Measurements from ENCODE around the gene TAS1R2.

The TAS1R2 gene

DNA sequence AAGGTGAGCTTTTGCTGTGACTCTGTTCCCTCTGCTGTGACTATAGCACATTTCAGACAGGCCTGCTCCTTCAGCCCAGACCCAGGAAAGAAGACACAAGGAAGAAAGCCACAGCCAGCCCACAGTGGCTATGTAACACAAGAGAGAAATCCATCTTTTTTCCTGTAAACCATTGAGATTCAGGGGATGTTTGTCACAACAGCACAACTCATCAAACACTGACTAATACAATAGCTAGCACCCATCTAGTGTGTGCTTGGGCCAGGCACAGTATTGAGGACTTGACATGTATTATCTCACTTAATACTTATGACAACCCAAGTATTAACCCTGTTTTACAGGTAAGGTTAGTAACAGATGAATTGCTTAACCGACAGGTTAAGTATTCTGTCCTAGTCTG is 29.8 kb downstream of the TAS1R2 start:
- no peaks in the 10 kb centered on the region for H3K9me3 ChIP-seq (ENCODE audit: control insufficient read depth, low read length)
- H3K36me3 ChIP-seq (ENCODE audit: control insufficient read depth, insufficient read depth, low read length): no peaks in the 10 kb centered on the region
- no peaks in the 10 kb centered on the region for H3K4me1 ChIP-seq (ENCODE audit: control insufficient read depth, insufficient read depth, low read length)
- H3K9ac ChIP-seq (ENCODE audit: low read length): no peak overlapping the region
- H3K27me3 ChIP-seq (ENCODE audit: control insufficient read depth, insufficient read depth, low read length): peaks cover 5% of the 10 kb centered on the region
- H3K4me3 ChIP-seq (ENCODE audit: low read length): no peak overlapping the region

DNA sequence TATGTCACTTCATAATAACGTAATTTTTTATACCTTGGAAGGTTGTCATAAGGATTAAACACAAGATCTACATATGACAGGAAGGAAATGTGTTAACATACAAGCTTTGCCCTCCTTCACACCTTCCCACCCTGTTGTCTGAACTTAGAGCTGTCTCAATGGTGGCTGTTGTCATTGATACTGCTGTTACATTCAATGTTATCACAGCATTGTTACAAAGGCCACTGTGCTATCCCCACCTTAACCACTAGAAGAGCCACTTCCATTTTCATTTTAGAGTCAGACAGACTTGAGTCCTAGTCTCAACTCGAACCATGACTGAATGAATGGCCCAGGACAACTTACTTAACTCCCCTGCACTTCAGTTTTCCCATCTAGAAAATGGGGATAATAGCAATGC is 31.2 kb downstream of the TAS1R2 start:
- no peaks in the 10 kb centered on the region for H3K4me1 ChIP-seq (ENCODE audit: control insufficient read depth, insufficient read depth, low read length)
- H3K36me3 ChIP-seq (ENCODE audit: control insufficient read depth, insufficient read depth, low read length): no peaks in the 10 kb centered on the region
- no peaks in the 10 kb centered on the region for H3K9me3 ChIP-seq (ENCODE audit: control insufficient read depth, low read length)
- H3K27me3 ChIP-seq (ENCODE audit: control insufficient read depth, insufficient read depth, low read length): no peaks in the 10 kb centered on the region
- H3K4me3 ChIP-seq (ENCODE audit: low read length): no peak overlapping the region
- no peak overlapping the region for H3K9ac ChIP-seq (ENCODE audit: low read length)

DNA sequence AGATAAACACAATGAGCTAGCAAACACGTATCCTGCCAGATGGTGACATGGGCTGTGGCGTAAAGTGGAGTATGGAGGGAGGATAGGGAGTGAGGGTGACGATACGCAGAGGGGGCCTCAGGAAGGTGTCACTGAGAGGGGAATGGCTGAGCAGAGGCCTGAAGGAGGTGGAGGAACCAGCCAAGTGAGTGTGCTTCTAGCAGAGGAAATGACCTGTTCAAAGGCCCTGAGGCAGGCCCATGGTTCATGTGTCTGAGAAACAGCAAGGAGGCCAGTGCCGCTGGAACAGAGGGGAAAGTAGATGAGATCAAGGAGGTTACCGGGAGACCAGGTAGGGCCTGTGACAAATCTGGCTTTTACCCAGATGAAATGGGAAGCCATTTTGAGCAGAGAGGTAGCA is 36.0 kb downstream of the TAS1R2 start:
- H3K4me3 ChIP-seq (ENCODE audit: low read length): no peak overlapping the region
- H3K36me3 ChIP-seq (ENCODE audit: control insufficient read depth, insufficient read depth, low read length): no peaks in the 10 kb centered on the region
- no peaks in the 10 kb centered on the region for H3K9me3 ChIP-seq (ENCODE audit: control insufficient read depth, low read length)
- no peak overlapping the region for H3K9ac ChIP-seq (ENCODE audit: low read length)
- peaks cover 21% of the 10 kb centered on the region for H3K27me3 ChIP-seq (ENCODE audit: control insufficient read depth, insufficient read depth, low read length)
- H3K4me1 ChIP-seq (ENCODE audit: control insufficient read depth, insufficient read depth, low read length): no peaks in the 10 kb centered on the region

DNA sequence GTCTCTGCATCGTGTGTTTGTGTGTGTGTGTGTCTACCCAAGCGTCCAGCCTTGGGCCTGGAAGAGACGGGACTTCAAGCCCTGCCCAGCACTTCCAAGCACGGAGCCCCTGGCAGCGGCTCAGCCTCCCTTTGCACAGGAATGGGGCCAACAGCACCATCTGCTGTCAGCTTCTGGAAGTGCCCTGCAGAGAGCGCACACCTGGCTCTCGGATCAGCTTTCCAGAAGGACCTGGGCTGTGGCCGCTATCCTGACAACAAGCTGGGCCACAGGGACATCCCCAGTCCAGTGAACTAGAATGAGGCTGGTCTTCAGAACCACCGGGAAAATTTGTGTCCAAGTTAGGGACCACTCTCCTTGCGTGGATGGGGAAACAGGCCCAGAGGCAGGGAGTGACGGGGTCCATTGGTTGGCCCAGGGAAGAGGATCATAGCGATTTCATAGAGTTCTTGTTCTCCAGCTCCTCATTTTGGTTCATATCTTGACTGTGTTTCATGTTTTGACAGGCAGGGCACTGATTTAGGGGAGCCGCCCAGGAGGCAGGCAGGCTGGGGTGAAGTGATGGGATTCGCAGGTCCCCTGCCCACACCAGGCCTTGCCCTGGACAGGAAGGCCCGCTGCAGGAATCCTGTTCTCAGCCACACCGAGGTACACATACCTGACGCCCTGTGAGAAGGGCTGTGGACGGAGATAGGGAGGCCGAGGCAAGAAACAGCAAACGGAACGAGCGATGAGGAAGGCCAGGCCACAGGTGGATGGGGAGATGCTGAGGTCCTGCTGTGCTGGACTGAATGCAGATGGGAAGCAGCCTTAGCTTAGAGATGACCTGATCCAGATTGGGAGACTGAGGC is 38.4 kb downstream of the TAS1R2 start:
- no peaks in the 10 kb centered on the region for H3K9me3 ChIP-seq (ENCODE audit: control insufficient read depth, low read length)
- H3K4me3 ChIP-seq (ENCODE audit: low read length): no peak overlapping the region
- H3K36me3 ChIP-seq (ENCODE audit: control insufficient read depth, insufficient read depth, low read length): no peaks in the 10 kb centered on the region
- no peak overlapping the region for H3K9ac ChIP-seq (ENCODE audit: low read length)
- no peaks in the 10 kb centered on the region for H3K4me1 ChIP-seq (ENCODE audit: control insufficient read depth, insufficient read depth, low read length)
- peaks cover 24% of the 10 kb centered on the region for H3K27me3 ChIP-seq (ENCODE audit: control insufficient read depth, insufficient read depth, low read length)

DNA sequence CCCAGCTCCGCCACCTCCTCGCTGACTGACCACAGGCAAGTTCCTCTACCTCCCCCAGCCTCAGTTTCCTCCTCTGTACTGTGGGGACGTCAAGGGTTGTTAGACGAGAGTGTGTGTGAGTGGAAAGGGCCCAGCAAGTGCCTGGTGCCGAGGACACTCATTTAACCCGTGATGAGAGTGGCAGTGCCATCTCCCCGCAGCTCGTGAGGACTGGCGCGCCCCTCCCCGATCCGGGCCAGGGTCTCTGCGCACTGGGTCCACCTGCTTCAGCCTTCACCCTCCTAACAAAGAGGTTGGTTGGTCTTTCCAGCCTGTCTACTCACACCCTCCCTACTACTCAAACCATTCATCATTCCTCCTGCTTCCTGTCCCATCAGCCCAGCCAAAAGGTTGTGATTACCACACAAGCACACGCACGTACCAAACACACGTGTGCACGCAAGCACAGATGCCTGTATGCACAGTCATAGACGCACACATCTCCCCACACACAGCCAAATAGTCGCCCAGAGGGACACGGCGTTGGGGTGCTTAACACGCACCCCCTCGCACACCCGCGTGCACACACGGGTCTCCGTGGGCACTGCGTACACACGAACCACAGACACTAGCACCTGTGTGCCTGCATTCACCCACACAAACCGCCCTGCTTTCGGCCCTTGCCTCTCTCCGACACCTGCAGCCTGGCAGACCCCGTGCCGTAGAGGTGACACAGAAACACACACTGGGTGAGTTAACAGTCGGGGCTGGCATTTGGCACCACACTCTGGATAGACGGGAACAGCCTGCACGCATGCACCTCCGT is 39.3 kb downstream of the TAS1R2 start:
- peaks cover 24% of the 10 kb centered on the region for H3K27me3 ChIP-seq (ENCODE audit: control insufficient read depth, insufficient read depth, low read length)
- no peaks in the 10 kb centered on the region for H3K36me3 ChIP-seq (ENCODE audit: control insufficient read depth, insufficient read depth, low read length)
- H3K4me1 ChIP-seq (ENCODE audit: control insufficient read depth, insufficient read depth, low read length): no peaks in the 10 kb centered on the region
- no peak overlapping the region for H3K4me3 ChIP-seq (ENCODE audit: low read length)
- no peaks in the 10 kb centered on the region for H3K9me3 ChIP-seq (ENCODE audit: control insufficient read depth, low read length)
- H3K9ac ChIP-seq (ENCODE audit: low read length): no peak overlapping the region

DNA sequence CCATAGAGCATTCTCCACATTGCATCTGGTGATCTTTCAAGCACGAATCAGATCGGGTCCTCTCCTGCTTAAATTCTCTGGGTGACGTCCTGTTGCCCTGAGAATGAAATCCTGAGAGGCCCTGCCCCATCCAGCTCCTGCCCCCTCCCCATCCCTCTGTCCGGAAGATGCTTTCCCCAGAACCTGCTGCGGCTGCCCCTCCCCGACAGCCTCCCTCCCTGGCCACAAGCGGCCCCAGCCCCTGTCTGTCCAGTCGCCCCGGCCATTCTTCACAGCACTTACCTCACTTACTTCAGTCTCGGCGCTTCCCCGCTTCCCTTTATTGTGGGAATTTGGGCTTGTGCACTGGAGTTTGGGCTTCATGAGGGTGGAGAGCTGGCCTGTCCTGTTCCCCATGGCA is 40.3 kb downstream of the TAS1R2 start:
- no peaks in the 10 kb centered on the region for H3K4me1 ChIP-seq (ENCODE audit: control insufficient read depth, insufficient read depth, low read length)
- H3K9ac ChIP-seq (ENCODE audit: low read length): no peak overlapping the region
- H3K9me3 ChIP-seq (ENCODE audit: control insufficient read depth, low read length): no peaks in the 10 kb centered on the region
- H3K27me3 ChIP-seq (ENCODE audit: control insufficient read depth, insufficient read depth, low read length): peaks cover 24% of the 10 kb centered on the region
- no peak overlapping the region for H3K4me3 ChIP-seq (ENCODE audit: low read length)
- no peaks in the 10 kb centered on the region for H3K36me3 ChIP-seq (ENCODE audit: control insufficient read depth, insufficient read depth, low read length)

DNA sequence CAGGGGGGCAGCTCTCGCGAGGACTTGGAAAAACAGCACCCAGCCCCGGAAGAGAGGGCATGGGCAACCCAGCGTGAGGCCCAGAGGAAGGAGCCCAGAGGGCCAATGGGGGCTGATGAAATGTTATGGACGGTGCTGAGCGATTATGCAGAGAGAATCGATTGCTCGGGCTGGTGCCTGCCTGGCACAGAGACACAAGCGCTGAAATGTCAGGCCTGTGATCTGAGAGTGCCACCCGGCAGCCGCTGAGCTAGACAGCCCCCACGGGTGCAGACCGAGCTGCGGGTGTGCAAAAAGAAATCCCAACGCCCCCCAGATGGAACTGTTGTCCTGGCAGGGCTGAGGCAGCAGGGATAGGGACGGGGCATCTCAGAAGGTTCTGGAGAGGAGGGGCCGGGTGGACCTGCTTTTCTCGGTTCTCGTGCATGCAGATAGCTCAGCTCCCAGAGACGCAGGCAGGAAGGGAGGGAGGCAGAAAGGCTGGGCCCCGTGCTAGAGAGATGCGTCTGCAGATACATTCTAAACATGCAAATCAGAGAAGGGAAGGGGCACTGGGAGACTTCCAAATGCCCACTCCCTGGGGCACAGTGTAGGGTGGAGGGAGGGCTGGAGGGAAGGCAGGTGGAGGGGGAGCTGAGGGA is 41.5 kb downstream of the TAS1R2 start:
- H3K36me3 ChIP-seq (ENCODE audit: control insufficient read depth, insufficient read depth, low read length): no peaks in the 10 kb centered on the region
- H3K4me1 ChIP-seq (ENCODE audit: control insufficient read depth, insufficient read depth, low read length): no peaks in the 10 kb centered on the region
- no peak overlapping the region for H3K4me3 ChIP-seq (ENCODE audit: low read length)
- no peak overlapping the region for H3K9ac ChIP-seq (ENCODE audit: low read length)
- no peaks in the 10 kb centered on the region for H3K9me3 ChIP-seq (ENCODE audit: control insufficient read depth, low read length)
- H3K27me3 ChIP-seq (ENCODE audit: control insufficient read depth, insufficient read depth, low read length): peaks cover 24% of the 10 kb centered on the region

DNA sequence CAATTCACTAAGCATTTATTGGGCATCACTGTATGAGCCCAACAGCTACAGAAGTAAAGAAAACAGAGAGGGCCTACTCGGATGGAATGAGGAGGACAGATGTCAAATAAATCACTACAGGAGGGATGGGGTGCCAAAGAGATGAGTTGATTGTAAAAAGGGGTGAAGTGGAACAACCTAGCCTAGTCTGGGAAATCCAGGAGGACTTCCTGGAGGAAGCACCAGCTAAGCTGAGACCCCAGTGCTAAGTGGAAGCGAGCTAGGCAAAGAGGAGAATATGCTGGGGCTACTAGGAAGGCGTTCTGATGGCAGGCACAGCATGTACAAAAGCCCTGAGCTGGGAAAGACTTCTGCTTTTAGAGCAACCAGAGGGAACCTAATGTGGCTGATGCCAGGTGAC is 42.1 kb downstream of the TAS1R2 start:
- no peak overlapping the region for H3K4me3 ChIP-seq (ENCODE audit: low read length)
- peaks cover 24% of the 10 kb centered on the region for H3K27me3 ChIP-seq (ENCODE audit: control insufficient read depth, insufficient read depth, low read length)
- H3K9ac ChIP-seq (ENCODE audit: low read length): no peak overlapping the region
- no peaks in the 10 kb centered on the region for H3K36me3 ChIP-seq (ENCODE audit: control insufficient read depth, insufficient read depth, low read length)
- H3K9me3 ChIP-seq (ENCODE audit: control insufficient read depth, low read length): no peaks in the 10 kb centered on the region
- H3K4me1 ChIP-seq (ENCODE audit: control insufficient read depth, insufficient read depth, low read length): no peaks in the 10 kb centered on the region

DNA sequence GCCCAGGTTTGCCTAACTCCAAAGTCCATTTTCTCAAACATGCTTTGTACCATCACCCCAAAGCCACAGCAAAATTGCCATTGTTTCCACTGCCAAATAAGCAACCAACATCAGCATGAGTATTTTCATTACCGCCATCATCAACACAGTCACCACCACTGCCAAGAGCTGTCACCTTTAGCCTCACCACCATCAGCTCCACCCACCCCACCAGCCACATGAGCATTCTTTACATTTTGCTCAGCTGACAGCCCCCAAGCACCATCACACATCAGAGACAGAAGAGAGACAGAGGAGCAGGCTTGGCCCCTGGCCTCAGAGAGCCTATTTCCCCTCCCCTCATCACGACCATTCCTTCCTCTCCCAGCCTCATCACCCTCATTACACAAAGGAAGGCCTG is 42.7 kb downstream of the TAS1R2 start:
- Histone ChIP-seq H3K4me1 (ENCODE audit: control insufficient read depth, insufficient read depth, low read length) (no peaks in the 10 kb centered on the region), H3K9me3 (ENCODE audit: control insufficient read depth, low read length) (no peaks in the 10 kb centered on the region), H3K27me3 (ENCODE audit: control insufficient read depth, insufficient read depth, low read length) (peaks cover 24% of the 10 kb centered on the region), H3K9ac (ENCODE audit: low read length) (no peak overlapping the region), H3K4me3 (ENCODE audit: low read length) (no peak overlapping the region), H3K36me3 (ENCODE audit: control insufficient read depth, insufficient read depth, low read length) (no peaks in the 10 kb centered on the region)

DNA sequence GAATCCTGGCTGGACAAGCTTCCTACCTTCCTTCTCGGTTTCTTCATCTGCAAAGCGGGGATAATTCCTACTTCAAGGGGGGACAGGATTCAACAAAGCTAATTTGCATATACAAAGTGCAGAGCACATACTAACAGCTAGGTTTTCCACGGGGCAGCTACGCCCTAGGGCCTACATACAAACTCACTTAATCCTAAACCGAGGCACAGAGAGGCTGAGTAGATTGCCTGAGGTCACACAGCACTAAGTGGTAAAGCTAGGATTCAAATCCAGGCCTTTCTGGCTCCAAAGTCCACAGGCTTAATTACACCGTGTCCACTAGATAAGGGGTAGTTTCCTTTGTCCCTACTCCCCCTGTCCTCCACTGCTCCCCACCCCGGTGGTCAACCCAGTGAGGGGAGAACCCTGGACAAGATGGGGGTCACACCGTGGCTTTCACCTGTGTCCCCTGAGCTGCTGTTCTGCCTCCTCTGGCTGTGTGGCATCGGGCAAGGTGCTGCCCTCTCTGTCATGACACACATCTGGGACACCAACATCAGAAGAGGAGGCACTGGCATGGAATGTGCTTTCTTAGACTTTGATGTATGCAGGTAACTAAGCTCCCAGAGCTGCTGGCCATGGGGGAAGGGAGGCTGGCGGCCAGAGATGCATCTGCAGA is 44.5 kb downstream of the TAS1R2 start:
- H3K27me3 ChIP-seq (ENCODE audit: control insufficient read depth, insufficient read depth, low read length): peaks cover 18% of the 10 kb centered on the region

DNA sequence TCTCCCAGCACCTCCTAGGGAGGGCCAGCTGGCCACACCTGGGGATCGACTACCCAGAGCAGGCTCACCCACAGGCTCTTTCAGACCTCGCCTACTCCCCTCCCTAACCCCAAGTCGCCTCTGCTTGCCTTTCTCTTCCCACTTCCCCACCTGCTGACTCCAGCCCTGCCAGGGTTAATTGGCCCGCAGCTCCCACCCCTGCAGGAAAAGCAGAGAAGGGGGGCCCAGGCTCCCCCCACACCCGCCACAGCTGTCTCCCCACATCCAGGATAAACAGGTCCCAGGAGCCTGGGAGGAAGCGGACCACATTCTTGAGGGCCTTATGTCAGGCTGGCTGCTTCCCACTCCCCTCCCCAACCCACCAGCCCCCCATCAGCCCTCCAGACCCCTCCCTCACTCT is 45.0 kb downstream of the TAS1R2 start:
- no peaks in the 10 kb centered on the region for H3K4me1 ChIP-seq (ENCODE audit: control insufficient read depth, insufficient read depth, low read length)
- H3K9me3 ChIP-seq (ENCODE audit: control insufficient read depth, low read length): no peaks in the 10 kb centered on the region
- H3K4me3 ChIP-seq (ENCODE audit: low read length): no peak overlapping the region
- no peak overlapping the region for H3K9ac ChIP-seq (ENCODE audit: low read length)
- peaks cover 12% of the 10 kb centered on the region for H3K27me3 ChIP-seq (ENCODE audit: control insufficient read depth, insufficient read depth, low read length)
- no peaks in the 10 kb centered on the region for H3K36me3 ChIP-seq (ENCODE audit: control insufficient read depth, insufficient read depth, low read length)

More for the DNA sequence above, 44.5 kb downstream of the TAS1R2 start:
- no peak overlapping the region for H3K9ac ChIP-seq (ENCODE audit: low read length)
- no peaks in the 10 kb centered on the region for H3K36me3 ChIP-seq (ENCODE audit: control insufficient read depth, insufficient read depth, low read length)
- H3K4me1 ChIP-seq (ENCODE audit: control insufficient read depth, insufficient read depth, low read length): no peaks in the 10 kb centered on the region
- H3K4me3 ChIP-seq (ENCODE audit: low read length): no peak overlapping the region
- H3K9me3 ChIP-seq (ENCODE audit: control insufficient read depth, low read length): no peaks in the 10 kb centered on the region

All from mucosa of stomach (tissue), 1 donor.